ENCODE results near the gene GFI1. TPM values are rescaled to one million over a fixed set of nuclear protein-coding genes. Genes with fewer than 3 reads are reported as not detected.

GFI1 gene
- total RNA-seq, 6 donors from 2014 or later, result 2.0 to 7.3 (median 4.0) TPM

- WGBS, 2 donors, result 89 to 90% methylated on average over 1 of the region's 1 CpG
- no peaks in the 10 kb centered on the region for H3K27me3 ChIP-seq
- DNase-seq (no peak), ATAC-seq (ENCODE audit: low FRiP score in 2 of 2) (no peak)
- no peak overlapping the region for H3K4me3 ChIP-seq
- no peak for TF ChIP-seq EP300 (IDR thresholded peaks at IDR 0.05)
- no peak for TF ChIP-seq POLR2AphosphoS5 (IDR thresholded peaks at IDR 0.05)
- no peak for TF ChIP-seq POLR2A (IDR thresholded peaks at IDR 0.05)
- TF ChIP-seq, protein P1, sequence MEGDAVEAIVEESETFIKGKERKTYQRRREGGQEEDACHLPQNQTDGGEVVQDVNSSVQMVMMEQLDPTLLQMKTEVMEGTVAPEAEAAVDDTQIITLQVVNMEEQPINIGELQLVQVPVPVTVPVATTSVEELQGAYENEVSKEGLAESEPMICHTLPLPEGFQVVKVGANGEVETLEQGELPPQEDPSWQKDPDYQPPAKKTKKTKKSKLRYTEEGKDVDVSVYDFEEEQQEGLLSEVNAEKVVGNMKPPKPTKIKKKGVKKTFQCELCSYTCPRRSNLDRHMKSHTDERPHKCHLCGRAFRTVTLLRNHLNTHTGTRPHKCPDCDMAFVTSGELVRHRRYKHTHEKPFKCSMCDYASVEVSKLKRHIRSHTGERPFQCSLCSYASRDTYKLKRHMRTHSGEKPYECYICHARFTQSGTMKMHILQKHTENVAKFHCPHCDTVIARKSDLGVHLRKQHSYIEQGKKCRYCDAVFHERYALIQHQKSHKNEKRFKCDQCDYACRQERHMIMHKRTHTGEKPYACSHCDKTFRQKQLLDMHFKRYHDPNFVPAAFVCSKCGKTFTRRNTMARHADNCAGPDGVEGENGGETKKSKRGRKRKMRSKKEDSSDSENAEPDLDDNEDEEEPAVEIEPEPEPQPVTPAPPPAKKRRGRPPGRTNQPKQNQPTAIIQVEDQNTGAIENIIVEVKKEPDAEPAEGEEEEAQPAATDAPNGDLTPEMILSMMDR (IDR thresholded peaks at IDR 0.05), result no peak
- no peaks in the 10 kb centered on the region for H3K36me3 ChIP-seq
- no peaks in the 10 kb centered on the region for H3K9me3 ChIP-seq
- no peaks in the 10 kb centered on the region for H3K4me1 ChIP-seq
- no peak overlapping the region for H3K27ac ChIP-seq
Measured at GRCh38 chr1:92430030-92430429, 56.7 kb downstream of the GFI1 start.

DNA sequence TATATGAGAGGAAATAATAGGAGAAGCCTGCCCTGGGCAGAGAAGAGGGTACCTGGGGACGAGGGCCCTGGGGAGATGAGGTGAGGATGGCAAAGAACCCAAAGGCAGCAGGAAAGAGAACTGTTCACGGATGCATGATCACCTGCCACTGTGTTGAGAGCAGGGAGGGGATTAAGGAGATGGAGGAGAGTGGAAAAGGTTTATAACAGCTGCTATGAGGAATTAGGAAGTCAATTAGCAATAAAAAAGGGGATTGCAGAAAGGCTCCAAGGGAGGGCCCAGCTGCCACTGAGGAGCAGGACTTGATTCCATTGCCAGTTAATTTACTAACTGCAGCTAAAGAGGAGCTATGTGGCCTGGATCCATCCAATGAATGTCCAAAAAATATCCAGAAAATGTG lies 61.1 kb downstream of the GFI1 start:
- ATAC-seq (ENCODE audit: low FRiP score in 2 of 2), result no peak
- Histone ChIP-seq H3K4me1 (no peaks in the 10 kb centered on the region), H3K27me3 (no peaks in the 10 kb centered on the region), H3K9me3 (no peaks in the 10 kb centered on the region), H3K4me3 (no peak overlapping the region), H3K27ac (no peak overlapping the region), H3K36me3 (no peaks in the 10 kb centered on the region)
- 79 to 86% methylated on average over 2 of the region's 2 CpGs for WGBS, 2 donors
- DNase-seq, result no peak
- TF ChIP-seq, protein P1 (IDR thresholded peaks at IDR 0.05), result no peak
- no peak for TF ChIP-seq POLR2AphosphoS5 (IDR thresholded peaks at IDR 0.05)
- TF ChIP-seq EP300 (IDR thresholded peaks at IDR 0.05), result no peak
- TF ChIP-seq POLR2A (IDR thresholded peaks at IDR 0.05), result no peak

Other genes with a start within 250 kb of the GFI1 start
- 10 to 100 TPM in 1 of 6 donors, 1 to 10 TPM in 5; 4.8 to 16.8 (median 6.0) TPM for gene GLMN, start 187.9 kb downstream of the GFI1 start, total RNA-seq
- gene RPAP2, start 187.9 kb downstream of the GFI1 start, total RNA-seq, result 10 to 100 TPM in 2 of 6 donors, 1 to 10 TPM in 4; 3.6 to 15.8 (median 5.6) TPM